ENCODE measurements around the gene TNFRSF25.
"Not testable (repeated sequence)": the region's sequence is repeated elsewhere in the genome, so short reads cannot be mapped to it uniquely, and the experiment has no call there.

TNFRSF25 gene

GRCh38 chr1:6450005-6450450 is 15.9 kb downstream of the TNFRSF25 start:
- DNase-seq: no peak

GRCh38 chr1:6448749-6449631 is 17.0 kb downstream of the TNFRSF25 start:
- peak in 1 of 2 donors; percentile 46 for DNase-seq

GRCh38 chr1:6447818-6448748 is 17.9 kb downstream of the TNFRSF25 start:
- no peak for DNase-seq

- DNase-seq: no peak
Measured at GRCh38 chr1:6447016-6447817, 18.8 kb downstream of the TNFRSF25 start.

GRCh38 chr1:6446665-6447015 is 19.3 kb downstream of the TNFRSF25 start:
- DNase-seq: no peak

- not testable (repeated sequence) for DNase-seq
Measured at GRCh38 chr1:6445929-6446328, 20.0 kb downstream of the TNFRSF25 start.

- peak in 1 of 2 donors; percentile 40 for DNase-seq
Measured at GRCh38 chr1:6445062-6445763, 20.8 kb downstream of the TNFRSF25 start.

GRCh38 chr1:6444377-6444776 is 21.6 kb downstream of the TNFRSF25 start:
- no peak for DNase-seq

GRCh38 chr1:6443339-6444115 is 22.4 kb downstream of the TNFRSF25 start:
- DNase-seq: no peak

GRCh38 chr1:6441586-6441985 is 24.4 kb downstream of the TNFRSF25 start:
- no peak for DNase-seq

GRCh38 chr1:6440198-6441126 is 25.5 kb downstream of the TNFRSF25 start:
- DNase-seq: no peak

GRCh38 chr1:6438047-6438525 is 27.9 kb downstream of the TNFRSF25 start:
- peak in 1 of 2 donors; percentile 63 for DNase-seq

GRCh38 chr1:6437012-6437700 is 28.8 kb downstream of the TNFRSF25 start:
- DNase-seq: not testable (repeated sequence)

- DNase-seq: not testable (repeated sequence)
Measured at GRCh38 chr1:6436277-6436676, 29.7 kb downstream of the TNFRSF25 start.

- DNase-seq: no peak
Measured at GRCh38 chr1:6435547-6435946, 30.4 kb downstream of the TNFRSF25 start.

- no peak for DNase-seq
Measured at GRCh38 chr1:6435129-6435528, 30.8 kb downstream of the TNFRSF25 start.

- no peak for DNase-seq
Measured at GRCh38 chr1:6434186-6434585, 31.8 kb downstream of the TNFRSF25 start.

- not testable (repeated sequence) for DNase-seq
Measured at GRCh38 chr1:6431645-6432579, 34.1 kb downstream of the TNFRSF25 start.

Data from inflammatory macrophage treated with lipopolysaccharide for 1 hour (primary cell).